Activated T-cell treated with anti-CD3 and anti-CD28 coated beads, Interleukin-2, amount 50 U/mL, for 72 hours (primary cell): ENCODE measurements around the gene GSTM2. TPM values are rescaled to one million over a fixed set of nuclear protein-coding genes. Genes with fewer than 3 reads are reported as not detected.
A peak's percentile ranks its signal among the peaks of the same experiment; 100 is the strongest.

Experiments
- ATAC-seq, 2 donors: fragments of 150-1000 bp; cut with Tn5 transposase; replicated peaks in 1 of 2; 2 replicates each; pipeline ENCODE4 v1.10.0; 2021; ENCODE audit warnings: moderate library complexity in 2 of 2, mild to moderate bottlenecking in 1 of 2
- DNase-seq, 2 donors: peaks; one replicate each; pipeline ENCODE4 v3.0.0; 2021 to 2022; ENCODE audit warnings: mixed read lengths in 1 of 2
- H3K27ac Mint-ChIP-seq: one replicate; pipeline ENCODE4 v1.8.0; 2022; ENCODE audit warnings: mild to moderate bottlenecking, moderate library complexity, mixed read lengths
- H3K27me3 Mint-ChIP-seq: one replicate; pipeline ENCODE4 v1.8.0; 2022; ENCODE audit warnings: low read depth, mixed read lengths
- H3K36me3 Mint-ChIP-seq, 2 donors: one replicate each; pipeline ENCODE4 v1.8.0; 2022; ENCODE audit warnings: mixed read lengths in 2 of 2, mild to moderate bottlenecking in 1 of 2; ENCODE audit not compliant: insufficient read depth in 2 of 2
- H3K4me1 Mint-ChIP-seq: one replicate; pipeline ENCODE4 v1.8.0; 2022; ENCODE audit warnings: low read depth, mixed read lengths
- H3K4me3 Mint-ChIP-seq, 2 donors: one replicate each; pipeline ENCODE4 v1.8.0; 2022; ENCODE audit warnings: mild to moderate bottlenecking in 2 of 2, mixed read lengths in 2 of 2, moderate library complexity in 2 of 2
- H3K9me3 Mint-ChIP-seq, 2 donors: one replicate each; pipeline ENCODE4 v1.8.0; 2022; ENCODE audit warnings: mixed read lengths in 2 of 2
- total RNA-seq, 2 donors: library from RNA; stranded (reverse); gene quantifications; one replicate each; pipeline ENCODE4 v1.2.3, GENCODE V29; 2022

GSTM2 gene
- total RNA-seq, 2 donors from 2014 or later = 40.2 to 41.9 TPM

DNA sequence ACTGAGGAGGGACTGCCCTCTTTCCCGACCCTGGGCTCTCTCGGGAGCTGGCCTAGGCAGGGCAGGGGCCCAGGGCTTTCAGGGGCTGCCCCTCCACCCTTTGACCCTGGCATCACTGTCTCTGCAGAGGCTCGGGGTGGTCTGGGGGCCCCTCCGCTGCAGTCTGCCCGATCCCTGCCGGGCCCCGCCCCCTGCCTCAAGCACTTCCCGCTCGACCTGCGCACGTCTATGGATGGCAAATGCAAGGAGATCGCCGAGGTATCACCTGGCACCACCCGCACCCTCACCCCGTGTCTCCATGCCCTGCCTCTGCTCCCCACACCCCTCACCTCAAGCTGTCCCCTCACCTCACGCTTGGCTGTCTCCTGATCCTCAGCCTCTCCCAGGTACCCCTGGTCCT, 42.7 kb upstream of the GSTM2 start:
- no peaks in the 10 kb centered on the region for H3K27me3 Mint-ChIP-seq
- no peak for ATAC-seq
- H3K4me3 Mint-ChIP-seq = no peak overlapping the region
- no peak overlapping the region for H3K27ac Mint-ChIP-seq
- peaks cover 2 to 3% of the 10 kb centered on the region in 2 donors for H3K36me3 Mint-ChIP-seq
- DNase-seq = no peak
- peaks cover 40% of the 10 kb centered on the region for H3K4me1 Mint-ChIP-seq
- H3K9me3 Mint-ChIP-seq = no peaks in the 10 kb centered on the region

DNA sequence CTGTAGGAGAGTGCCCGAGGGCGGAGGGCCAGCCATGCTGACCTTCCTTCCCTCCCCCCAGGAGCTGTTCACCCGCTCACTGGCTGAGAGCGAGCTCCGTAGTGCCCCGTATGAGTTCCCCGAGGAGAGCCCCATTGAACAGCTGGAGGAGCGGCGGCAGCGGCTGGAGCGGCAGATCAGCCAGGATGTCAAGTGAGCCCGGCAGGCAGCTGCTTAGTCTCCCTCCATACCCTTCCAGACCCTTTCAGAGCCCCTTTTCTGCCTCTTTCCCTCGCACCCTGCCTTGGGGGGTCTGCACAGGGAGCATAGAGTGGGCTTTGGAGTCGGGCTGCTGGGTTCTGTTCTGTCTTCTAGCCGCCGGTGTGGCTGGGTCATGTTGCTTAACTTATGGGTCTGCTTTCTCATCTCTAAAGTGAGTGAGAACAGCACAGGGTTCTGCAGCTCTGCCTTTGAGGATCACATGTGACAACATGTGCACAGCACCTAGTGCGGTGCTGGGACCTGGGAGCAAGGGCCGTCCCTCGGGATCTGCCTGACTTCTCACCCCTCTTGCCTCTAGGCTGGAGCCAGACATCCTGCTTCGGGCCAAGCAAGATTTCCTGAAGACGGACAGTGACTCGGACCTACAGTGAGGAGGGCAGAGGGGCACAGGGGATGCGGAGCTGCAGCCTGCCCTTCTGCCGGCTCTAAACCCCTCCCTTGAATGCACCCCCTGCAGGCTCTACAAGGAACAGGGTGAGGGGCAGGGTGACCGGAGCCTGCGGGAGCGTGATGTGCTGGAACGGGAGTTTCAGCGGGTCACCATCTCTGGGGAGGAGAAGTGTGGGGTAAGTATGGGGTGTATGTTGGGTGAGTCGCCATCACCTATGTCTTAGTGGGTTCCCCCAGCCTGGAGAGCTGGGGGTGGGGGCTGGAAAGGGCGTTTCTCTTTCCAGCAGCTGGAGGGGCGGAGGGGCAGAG, 42.0 kb upstream of the GSTM2 start:
- DNase-seq = no peak
- H3K9me3 Mint-ChIP-seq = no peaks in the 10 kb centered on the region
- no peak overlapping the region for H3K27ac Mint-ChIP-seq

GRCh38 chr1:109626682-109627408, 41.0 kb upstream of the GSTM2 start:
- DNase-seq (no peak), ATAC-seq (no peak)
- Mint-ChIP-seq H3K9me3 (no peaks in the 10 kb centered on the region), H3K4me1 (peaks cover 30% of the 10 kb centered on the region), H3K4me3 (no peak overlapping the region), H3K36me3 (peaks cover 2 to 8% of the 10 kb centered on the region in 2 donors), H3K27ac (no peak overlapping the region), H3K27me3 (no peaks in the 10 kb centered on the region)

More for the DNA sequence above, 42.0 kb upstream of the GSTM2 start:
- Mint-ChIP-seq H3K36me3 (peaks cover 2 to 3% of the 10 kb centered on the region in 2 donors), H3K4me3 (no peak overlapping the region), H3K4me1 (peaks cover 39% of the 10 kb centered on the region), H3K27me3 (no peaks in the 10 kb centered on the region)
- no peak for ATAC-seq

GRCh38 chr1:109627692-109628399, 40.0 kb upstream of the GSTM2 start:
- no peaks in the 10 kb centered on the region for H3K27me3 Mint-ChIP-seq
- peaks cover 20% of the 10 kb centered on the region for H3K4me1 Mint-ChIP-seq
- no peak overlapping the region for H3K27ac Mint-ChIP-seq
- H3K36me3 Mint-ChIP-seq = peaks cover 2 to 9% of the 10 kb centered on the region in 2 donors
- H3K4me3 Mint-ChIP-seq = no peak overlapping the region
- H3K9me3 Mint-ChIP-seq = no peaks in the 10 kb centered on the region
- DNase-seq (no peak), ATAC-seq (no peak)

- Mint-ChIP-seq H3K4me1 (peaks cover 11% of the 10 kb centered on the region), H3K4me3 (no peak overlapping the region), H3K36me3 (peaks cover 2 to 9% of the 10 kb centered on the region in 2 donors), H3K9me3 (no peaks in the 10 kb centered on the region), H3K27ac (no peak overlapping the region), H3K27me3 (no peaks in the 10 kb centered on the region)
- no peak for DNase-seq
- peak; percentile 30 for ATAC-seq
Measured at GRCh38 chr1:109628540-109629321, 39.1 kb upstream of the GSTM2 start.

DNA sequence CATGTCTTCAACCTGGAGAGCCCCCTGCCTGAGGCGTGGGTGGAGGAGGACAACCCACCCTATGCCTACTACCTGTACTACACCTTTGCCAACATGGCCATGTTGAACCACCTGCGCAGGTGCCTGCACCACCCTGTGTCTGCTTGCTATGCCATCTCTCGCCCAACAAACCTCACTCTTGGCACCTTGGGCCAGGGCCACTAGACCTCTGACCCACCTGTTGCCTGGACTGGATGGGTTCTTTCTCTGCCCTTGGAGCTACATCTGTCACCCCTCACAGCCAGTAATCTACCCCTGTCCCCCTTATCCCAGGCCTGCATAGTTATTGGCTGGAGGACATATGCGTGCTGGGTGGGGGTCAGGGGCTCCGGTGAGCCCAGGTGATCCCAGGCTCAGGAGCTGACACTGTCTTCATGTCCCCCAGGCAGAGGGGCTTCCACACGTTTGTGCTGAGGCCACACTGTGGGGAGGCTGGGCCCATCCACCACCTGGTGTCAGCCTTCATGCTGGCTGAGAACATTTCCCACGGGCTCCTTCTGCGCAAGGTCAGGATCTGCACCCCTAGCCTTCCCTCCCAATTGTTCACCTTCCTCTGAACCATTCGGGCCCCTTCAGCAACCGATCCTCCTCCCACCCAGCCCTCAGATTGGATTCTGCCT, 38.4 kb upstream of the GSTM2 start:
- no peak overlapping the region for H3K4me3 Mint-ChIP-seq
- H3K36me3 Mint-ChIP-seq = peaks cover 2 to 9% of the 10 kb centered on the region in 2 donors
- H3K9me3 Mint-ChIP-seq = no peaks in the 10 kb centered on the region
- no peak for DNase-seq
- peaks cover 8% of the 10 kb centered on the region for H3K4me1 Mint-ChIP-seq
- H3K27me3 Mint-ChIP-seq = no peaks in the 10 kb centered on the region
- no peak for ATAC-seq
- H3K27ac Mint-ChIP-seq = no peak overlapping the region

GRCh38 chr1:109630081-109630897, 37.6 kb upstream of the GSTM2 start:
- Mint-ChIP-seq H3K4me1 (peaks cover 13% of the 10 kb centered on the region), H3K4me3 (no peak overlapping the region), H3K27ac (no peak overlapping the region), H3K9me3 (no peaks in the 10 kb centered on the region), H3K36me3 (peaks cover 2 to 9% of the 10 kb centered on the region in 2 donors), H3K27me3 (no peaks in the 10 kb centered on the region)
- DNase-seq = peak; percentile 34 to 48
- ATAC-seq = no peak

GRCh38 chr1:109630898-109631512, 36.9 kb upstream of the GSTM2 start:
- DNase-seq (no peak), ATAC-seq (no peak)
- peaks cover 18% of the 10 kb centered on the region for H3K4me1 Mint-ChIP-seq
- H3K36me3 Mint-ChIP-seq = peaks cover 2 to 9% of the 10 kb centered on the region in 2 donors
- H3K4me3 Mint-ChIP-seq = no peak overlapping the region
- no peaks in the 10 kb centered on the region for H3K9me3 Mint-ChIP-seq
- no peak overlapping the region for H3K27ac Mint-ChIP-seq
- no peaks in the 10 kb centered on the region for H3K27me3 Mint-ChIP-seq

GRCh38 chr1:109631513-109632505, 36.0 kb upstream of the GSTM2 start:
- Mint-ChIP-seq H3K27ac (peak overlapping the region; percentile 44), H3K9me3 (no peaks in the 10 kb centered on the region), H3K27me3 (no peaks in the 10 kb centered on the region), H3K4me1 (peaks cover 18% of the 10 kb centered on the region), H3K4me3 (no peak overlapping the region), H3K36me3 (peaks cover 2 to 9% of the 10 kb centered on the region in 2 donors)
- DNase-seq (no peak), ATAC-seq (no peak)

DNA sequence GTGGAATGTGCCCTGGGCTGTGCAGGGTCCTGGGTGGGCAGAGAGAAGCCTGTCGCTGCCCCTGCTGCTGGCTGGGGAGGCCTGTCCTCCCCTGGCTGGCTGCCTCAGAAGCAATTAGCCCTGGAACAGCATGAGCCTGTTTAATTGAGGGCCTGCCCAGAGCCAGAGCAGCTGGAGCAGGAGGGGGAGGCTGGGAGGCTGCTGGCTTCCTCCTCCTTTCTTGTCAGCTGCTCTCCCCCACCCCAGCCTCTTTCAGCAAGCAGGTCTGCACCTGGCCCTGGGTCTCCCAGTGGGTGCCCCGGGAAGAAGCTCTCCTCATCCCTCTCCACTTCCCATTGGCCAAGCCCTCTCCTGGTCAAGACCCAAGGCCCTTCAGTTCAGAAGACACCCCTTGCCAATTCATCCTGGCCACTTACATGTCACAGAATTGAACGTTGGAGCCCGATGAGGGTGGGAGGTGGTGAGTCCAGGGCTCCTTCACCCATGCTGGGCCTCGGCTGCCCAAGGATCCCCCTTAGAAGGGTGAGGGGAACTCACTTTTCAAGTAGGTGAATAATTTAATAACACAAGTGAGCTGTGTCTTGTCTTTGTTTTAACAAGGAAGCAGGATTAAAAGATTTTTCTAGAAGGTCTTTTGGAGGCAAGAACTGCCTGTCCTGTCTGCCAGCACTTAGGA, 35.0 kb upstream of the GSTM2 start:
- no peak for DNase-seq
- Mint-ChIP-seq H3K4me1 (peaks cover 18% of the 10 kb centered on the region), H3K36me3 (peaks cover 2 to 9% of the 10 kb centered on the region in 2 donors), H3K4me3 (no peak overlapping the region), H3K27me3 (no peaks in the 10 kb centered on the region), H3K27ac (no peak overlapping the region), H3K9me3 (no peaks in the 10 kb centered on the region)
- ATAC-seq = no peak
